HepG2 (cell line): ENCODE data around the gene GRIFIN. TPM values are rescaled to one million over a fixed set of nuclear protein-coding genes. Genes with fewer than 3 reads are reported as not detected.
A peak's percentile ranks its signal among the peaks of the same experiment; 100 is the strongest.

Source experiments
- ATF7 ChIP-seq, 2 experiments: fragments of 450-650 bp in 1 of 2; sonication (generic) in 1 of 2; formaldehyde crosslinking in 1 of 2; IDR thresholded peaks; 2 replicates each; pipeline versions ENCODE4 v1.4.0 to v1.6.1; 2016 to 2020; ENCODE audit warnings: antibody characterized with exemption in 1 of 2, mild to moderate bottlenecking in 1 of 2, missing genetic modification reagents in 1 of 2
- CREB3 ChIP-seq: sonication (generic); formaldehyde crosslinking; IDR thresholded peaks from 2 replicates; pipeline ENCODE4 v1.5.0; 2020; ENCODE audit warnings: missing genetic modification reagents
- HES4 ChIP-seq: sonication (generic); formaldehyde crosslinking; IDR thresholded peaks from 2 replicates; pipeline ENCODE4 v1.9.0; 2021; ENCODE audit warnings: mild to moderate bottlenecking, missing genetic modification reagents, borderline replicate concordance
- HNRNPLL ChIP-seq: fragments of 200-400 bp; formaldehyde crosslinking; IDR thresholded peaks from 2 replicates; pipeline ENCODE4 v1.6.1; 2017; ENCODE audit warnings: mild to moderate bottlenecking, low read depth, low read length; ENCODE audit not compliant: poor library complexity, severe bottlenecking
- MXD4 ChIP-seq: IDR thresholded peaks from 2 replicates; pipeline ENCODE4 v1.6.1; 2016; ENCODE audit warnings: mild to moderate bottlenecking, missing biosample characterization, missing genetic modification reagents
- THYN1 ChIP-seq: sonication (generic); formaldehyde crosslinking; IDR thresholded peaks from 2 replicates; pipeline ENCODE4 v1.8.1; 2023; ENCODE audit warnings: low read depth, mild to moderate bottlenecking, moderate library complexity, missing genetic modification reagents, borderline replicate concordance
- ZBTB1 ChIP-seq: sonication (generic); formaldehyde crosslinking; IDR thresholded peaks from 2 replicates; pipeline ENCODE4 v1.4.0; 2020; ENCODE audit warnings: missing genetic modification reagents, borderline replicate concordance
- ZNF770 ChIP-seq: sonication (generic); formaldehyde crosslinking; IDR thresholded peaks from 2 replicates; pipeline ENCODE4 v1.5.0; 2020; ENCODE audit warnings: mild to moderate bottlenecking, missing genetic modification reagents
- ZNF776 ChIP-seq: sonication (generic); formaldehyde crosslinking; IDR thresholded peaks from 2 replicates; pipeline ENCODE4 v1.4.0; 2020; ENCODE audit warnings: mild to moderate bottlenecking, missing genetic modification reagents
- polyA plus RNA-seq, 8 experiments: library from polyadenylated mRNA; depleted of rRNA in 3 of 8; stranded (reverse) in 7 of 8; unstranded in 1 of 8; fragments of >200 nt; fragmentation: Illumina TruSeq in 4 of 8; extraction: Trizol in 4 of 8; gene quantifications; 2 replicates each; pipeline versions ENCODE4 v1.2.1 to v1.2.3, GENCODE V29; 2011 to 2016; ENCODE audit warnings: low read depth in 4 of 8, missing spikeins in 1 of 8, mixed read lengths in 1 of 8; ENCODE audit not compliant: insufficient read depth in 1 of 8
- total RNA-seq, 5 experiments: library from RNA; depleted of rRNA; stranded (reverse); fragments of >200 nt; fragmentation: Illumina TruSeq; extraction: Trizol; gene quantifications; 2 replicates each; pipeline ENCODE4 v1.2.3, GENCODE V29; 2016; ENCODE audit warnings: low read depth in 1 of 5
- TF ChIP-seq, protein P1 (sequence below): sonication (generic); formaldehyde crosslinking; IDR thresholded peaks from 2 replicates; pipeline ENCODE4 v1.5.0; 2020; ENCODE audit warnings: mild to moderate bottlenecking, missing genetic modification reagents
- TF ChIP-seq, protein P2 (sequence below): sonication (generic); formaldehyde crosslinking; IDR thresholded peaks from 2 replicates; pipeline ENCODE4 v1.8.0; 2022; ENCODE audit warnings: missing genetic modification reagents, low read depth, mild to moderate bottlenecking, borderline replicate concordance

Gene GRIFIN
- total and polyA plus RNA-seq, 2 of the 13 experiments (the other 11 are each of a cell fraction or from before 2014, with no cell fraction given), result not detected

DNA sequence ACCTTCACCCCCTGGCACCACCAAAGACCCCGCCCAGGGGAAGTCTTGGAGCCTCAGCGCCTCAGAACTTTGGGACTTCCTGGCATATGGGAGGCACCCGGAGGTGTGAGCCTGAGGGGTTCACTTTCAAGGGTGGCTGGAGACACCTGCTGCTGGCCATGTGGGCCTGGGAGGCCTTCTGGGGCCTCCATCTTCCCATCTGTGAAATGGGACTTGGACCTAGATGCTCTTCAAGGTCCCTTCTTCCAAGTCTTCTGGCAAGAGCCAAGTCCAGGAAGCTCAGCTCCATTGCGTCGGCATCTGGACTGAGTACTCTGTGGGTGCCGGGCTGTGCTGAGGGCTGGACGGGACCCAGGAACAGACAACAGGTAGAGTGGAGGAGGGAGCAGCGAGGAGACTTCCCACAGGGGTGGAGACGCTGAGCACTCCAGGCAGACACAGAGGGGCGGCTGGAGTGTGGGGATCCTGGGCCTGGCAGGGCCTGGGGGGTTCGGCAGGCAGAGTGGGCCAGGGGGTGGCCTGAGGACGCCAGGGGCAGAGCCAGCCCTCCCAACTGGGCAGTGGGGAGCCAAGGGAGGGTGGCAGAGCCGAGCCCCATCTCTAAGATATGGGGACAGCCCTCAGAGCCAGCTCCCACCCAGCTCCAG, 34.1 kb upstream of the GRIFIN start (continued):
- TF ChIP-seq HNRNPLL (peak; percentile 2), HES4 (CRISPR knock-in tag) (0 out of 2 replicates have a peak, but pooled peaks have one; percentile 23), THYN1 (CRISPR knock-in tag) (no peak), CREB3 (CRISPR knock-in tag) (no peak), ZNF776 (CRISPR knock-in tag) (no peak), MXD4 (CRISPR knock-in tag) (no peak), ATF7 (IDR thresholded peaks at IDR 0.05) (no peak), ATF7 (CRISPR knock-in tag; IDR thresholded peaks at IDR 0.05) (no peak), ZNF770 (CRISPR knock-in tag) (no peak), ZBTB1 (CRISPR knock-in tag) (no peak)
- TF ChIP-seq, protein P1, sequence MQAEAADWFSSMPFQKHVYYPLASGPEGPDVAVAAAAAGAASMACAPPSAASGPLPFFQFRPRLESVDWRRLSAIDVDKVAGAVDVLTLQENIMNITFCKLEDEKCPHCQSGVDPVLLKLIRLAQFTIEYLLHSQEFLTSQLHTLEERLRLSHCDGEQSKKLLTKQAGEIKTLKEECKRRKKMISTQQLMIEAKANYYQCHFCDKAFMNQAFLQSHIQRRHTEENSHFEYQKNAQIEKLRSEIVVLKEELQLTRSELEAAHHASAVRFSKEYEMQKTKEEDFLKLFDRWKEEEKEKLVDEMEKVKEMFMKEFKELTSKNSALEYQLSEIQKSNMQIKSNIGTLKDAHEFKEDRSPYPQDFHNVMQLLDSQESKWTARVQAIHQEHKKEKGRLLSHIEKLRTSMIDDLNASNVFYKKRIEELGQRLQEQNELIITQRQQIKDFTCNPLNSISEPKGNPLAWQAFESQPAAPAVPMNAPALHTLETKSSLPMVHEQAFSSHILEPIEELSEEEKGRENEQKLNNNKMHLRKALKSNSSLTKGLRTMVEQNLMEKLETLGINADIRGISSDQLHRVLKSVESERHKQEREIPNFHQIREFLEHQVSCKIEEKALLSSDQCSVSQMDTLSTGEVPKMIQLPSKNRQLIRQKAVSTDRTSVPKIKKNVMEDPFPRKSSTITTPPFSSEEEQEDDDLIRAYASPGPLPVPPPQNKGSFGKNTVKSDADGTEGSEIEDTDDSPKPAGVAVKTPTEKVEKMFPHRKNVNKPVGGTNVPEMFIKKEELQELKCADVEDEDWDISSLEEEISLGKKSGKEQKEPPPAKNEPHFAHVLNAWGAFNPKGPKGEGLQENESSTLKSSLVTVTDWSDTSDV (CRISPR knock-in tag), result no peak
- TF ChIP-seq, protein P2, sequence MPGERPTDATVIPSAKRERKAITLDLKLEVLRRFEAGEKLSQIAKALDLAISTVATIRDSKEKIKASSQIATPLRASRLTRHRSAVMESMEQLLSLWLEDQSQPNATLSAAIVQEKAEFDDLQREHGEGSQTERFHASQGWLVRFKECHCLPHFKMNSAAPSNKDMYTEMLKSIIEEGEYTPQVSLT (CRISPR knock-in tag), result no peak
- TF ChIP-seq, all 625 proteins: peak for 5
